HG03064 (cell line): ENCODE results near the gene GABRB2.
"Not testable (repeated sequence)": the region's sequence is repeated elsewhere in the genome, so short reads cannot be mapped to it uniquely, and the experiment has no call there.

ENCODE experiments used
- ATAC-seq: cut with Tn5 transposase; IDR thresholded peaks from one replicate; pipeline ENCODE4 v1.9.1; 2021; ENCODE audit warnings: low read depth; ENCODE audit not compliant: unreplicated experiment

GABRB2 gene

GRCh38 chr5:161306351-161306995, 240.1 kb downstream of the GABRB2 start:
- ATAC-seq = no peak

GRCh38 chr5:161305601-161306000, 240.9 kb downstream of the GABRB2 start:
- ATAC-seq = no peak

GRCh38 chr5:161302559-161302958, 244.0 kb downstream of the GABRB2 start:
- ATAC-seq = no peak

- ATAC-seq = no peak
Observed at GRCh38 chr5:161301586-161301985, 244.9 kb downstream of the GABRB2 start.

GRCh38 chr5:161299053-161299452, 247.5 kb downstream of the GABRB2 start:
- ATAC-seq = no peak

- not testable (repeated sequence) for ATAC-seq
Observed at GRCh38 chr5:161297388-161297787, 249.1 kb downstream of the GABRB2 start.

GRCh38 chr5:161295721-161296250, 250.7 kb downstream of the GABRB2 start:
- no peak for ATAC-seq

GRCh38 chr5:161288071-161288470, 258.5 kb downstream of the GABRB2 start:
- no peak for ATAC-seq

GRCh38 chr5:161287436-161287835, 259.1 kb downstream of the GABRB2 start:
- ATAC-seq = no peak

GRCh38 chr5:161286066-161286655, 260.4 kb downstream of the GABRB2 start:
- peak; percentile 94 for ATAC-seq

GRCh38 chr5:161284445-161284844, 262.1 kb downstream of the GABRB2 start:
- no peak for ATAC-seq

- no peak for ATAC-seq
Observed at GRCh38 chr5:161283296-161283695, 263.2 kb downstream of the GABRB2 start.

- no peak for ATAC-seq
Observed at GRCh38 chr5:161278739-161279660, 267.5 kb downstream of the GABRB2 start.

GRCh38 chr5:161277011-161277410, 269.5 kb downstream of the GABRB2 start:
- ATAC-seq = no peak

- ATAC-seq = no peak
Observed at GRCh38 chr5:161274951-161275350, 271.6 kb downstream of the GABRB2 start.

- no peak for ATAC-seq
Observed at GRCh38 chr5:161273410-161273809, 273.1 kb downstream of the GABRB2 start.

- ATAC-seq = no peak
Observed at GRCh38 chr5:161271816-161272215, 274.7 kb downstream of the GABRB2 start.

- ATAC-seq = no peak
Observed at GRCh38 chr5:161269125-161269524, 277.4 kb downstream of the GABRB2 start.

- ATAC-seq = no peak
Observed at GRCh38 chr5:161266954-161267353, 279.6 kb downstream of the GABRB2 start.

GRCh38 chr5:161265006-161265405, 281.5 kb downstream of the GABRB2 start:
- ATAC-seq = no peak

- ATAC-seq = no peak
Observed at GRCh38 chr5:161263191-161263590, 283.3 kb downstream of the GABRB2 start.
